Caco-2 (cell line): ENCODE measurements around the gene ZNF148. TPM values are rescaled to one million over a fixed set of nuclear protein-coding genes. Genes with fewer than 3 reads are reported as not detected.
"Not testable (repeated sequence)": the region's sequence is repeated elsewhere in the genome, so short reads cannot be mapped to it uniquely, and the experiment has no call there.

ENCODE experiments used
- BruUV-seq: library from RNA; stranded (reverse); fragments of 400-500 nt; replicated peaks from 2 replicates; lab custom pipeline; 2021; lab: Mats Ljungman, UMichigan
- CTCF ChIA-PET: fragments of 300-600 bp; sonication (Branson Sonifier 250); formaldehyde crosslinking; loops from one replicate; lab custom pipeline; 2022; ENCODE audit warnings: antibody characterized with exemption; lab: Charles Lee
- POLR2A ChIA-PET: fragments of 300-600 bp; sonication (Branson Sonifier 250); formaldehyde crosslinking; loops from one replicate; lab custom pipeline; 2022; ENCODE audit warnings: antibody characterized with exemption; lab: Charles Lee
- DNase-seq, 2 experiments: peaks; one replicate each; pipeline versions ENCODE4 v3.0.0 to v3.0.0-alpha.2; 2020 to 2022
- H3K27me3 ChIP-seq: replicated peaks from 2 replicates; pipeline ENCODE4 v1.6.0; 2011; ENCODE audit warnings: low read length; ENCODE audit not compliant: control insufficient read depth, insufficient read depth
- H3K36me3 ChIP-seq: 2 replicates; pipeline ENCODE4 v1.5.1; 2011; ENCODE audit warnings: low read length; ENCODE audit not compliant: control insufficient read depth, insufficient read depth
- H3K4me1 ChIP-seq: fragments of 250-450 bp; sonication (Bioruptor Pico); 2 replicates; pipeline ENCODE4 v1.5.1; 2020; ENCODE audit warnings: mild to moderate bottlenecking
- H3K4me3 ChIP-seq: 2 replicates; pipeline ENCODE4 v1.5.1; 2011; ENCODE audit warnings: low read depth, mild to moderate bottlenecking, control low read depth, low read length
- H3K9me3 ChIP-seq: fragments of 250-450 bp; sonication (Bioruptor Pico); 2 replicates; pipeline ENCODE4 v1.5.1; 2020; ENCODE audit warnings: mild to moderate bottlenecking, moderate library complexity
- H3K27ac Mint-ChIP-seq: one replicate; pipeline ENCODE4 v1.8.0; 2022; ENCODE audit warnings: mixed read lengths; ENCODE audit not compliant: unreplicated experiment
- H3K27me3 Mint-ChIP-seq: one replicate; pipeline ENCODE4 v1.8.0; 2022; ENCODE audit warnings: mixed read lengths; ENCODE audit not compliant: insufficient read depth, unreplicated experiment
- H3K36me3 Mint-ChIP-seq: one replicate; pipeline ENCODE4 v1.8.0; 2022; ENCODE audit warnings: mild to moderate bottlenecking, mixed read lengths; ENCODE audit not compliant: insufficient read depth, unreplicated experiment
- H3K4me1 Mint-ChIP-seq: one replicate; pipeline ENCODE4 v1.8.0; 2022; ENCODE audit warnings: low read depth, mixed read lengths; ENCODE audit not compliant: unreplicated experiment
- H3K4me3 Mint-ChIP-seq: one replicate; pipeline ENCODE4 v1.8.0; 2022; ENCODE audit warnings: mild to moderate bottlenecking, moderate library complexity, mixed read lengths; ENCODE audit not compliant: unreplicated experiment
- H3K9me3 Mint-ChIP-seq: one replicate; pipeline ENCODE4 v1.8.0; 2022; ENCODE audit warnings: mixed read lengths; ENCODE audit not compliant: unreplicated experiment
- CTCF ChIP-seq, 2 experiments: fragments of 200-600 bp in 1 of 2; IDR thresholded peaks; 1 replicate in 1 of 2; 2 replicates in 1 of 2; pipeline versions ENCODE4 v1.5.1 to v1.8.0; 2011 to 2022; ENCODE audit warnings: antibody characterized with exemption in 1 of 2, control low read depth in 1 of 2, inconsistent platforms in 1 of 2, low read depth in 1 of 2, low read length in 1 of 2, mild to moderate bottlenecking in 1 of 2, moderate library complexity in 1 of 2; ENCODE audit not compliant: insufficient read depth in 1 of 2, severe bottlenecking in 1 of 2, unreplicated experiment in 1 of 2
- intact Hi-C: fragments of 100-400 bp; cut with micrococcal nuclease; formaldehyde crosslinking; loops from one replicate; pipeline ENCODE4 v1.10.0; 2022; ENCODE audit not compliant: unreplicated experiment
- total RNA-seq: library from RNA; stranded (reverse); gene quantifications from 2 replicates; pipeline ENCODE4 v1.2.3, GENCODE V29; 2022

ZNF148 gene
- total RNA-seq, 1 experiment from 2014 or later: 33.3 TPM

GRCh38 chr3:125406070-125406469, 30.9 kb upstream of the ZNF148 start:
- H3K4me3 Mint-ChIP-seq: no peak overlapping the region

DNA sequence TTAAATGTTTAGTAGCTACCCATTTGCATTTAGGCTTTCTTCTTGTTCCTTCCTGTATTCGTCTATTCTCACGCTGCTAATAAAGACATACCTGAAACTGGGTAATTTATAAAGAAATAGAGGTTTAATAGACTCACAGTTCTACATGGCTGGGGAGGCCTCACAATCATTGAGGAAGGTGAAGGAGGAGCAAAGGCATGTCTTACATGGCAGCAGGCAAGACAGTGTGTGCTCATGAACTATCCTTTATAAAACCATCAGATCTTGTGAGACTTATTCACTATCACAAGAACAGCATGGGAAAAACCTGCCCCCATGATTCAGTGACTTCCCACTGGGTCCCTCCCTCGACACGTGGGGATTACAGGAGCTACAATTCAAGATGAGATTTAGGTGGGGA, 30.4 kb upstream of the ZNF148 start:
- CTCF ChIA-PET, BruUV-seq, intact Hi-C loops, H3K27me3 ChIP-seq, H3K36me3 Mint-ChIP-seq, H3K4me3 Mint-ChIP-seq, H3K4me3 ChIP-seq, H3K4me1 Mint-ChIP-seq, H3K27ac Mint-ChIP-seq, DNase-seq, H3K27me3 Mint-ChIP-seq, H3K9me3 ChIP-seq, H3K36me3 ChIP-seq, POLR2A ChIA-PET: not testable (repeated sequence)
- peaks cover 18% of the 10 kb centered on the region for H3K9me3 Mint-ChIP-seq
- peaks cover 10% of the 10 kb centered on the region for H3K4me1 ChIP-seq

More at GRCh38 chr3:125406070-125406469, 30.9 kb upstream of the ZNF148 start:
- Histone ChIP-seq H3K4me3 (no peak overlapping the region), H3K9me3 (no peaks in the 10 kb centered on the region), H3K27me3 (no peaks in the 10 kb centered on the region), H3K4me1 (peaks cover 7% of the 10 kb centered on the region), H3K36me3 (no peaks in the 10 kb centered on the region)
- POLR2A ChIA-PET: no interaction called here
- Mint-ChIP-seq H3K36me3 (no peaks in the 10 kb centered on the region), H3K27ac (no peak overlapping the region), H3K4me1 (peaks cover 2% of the 10 kb centered on the region), H3K9me3 (peaks cover 18% of the 10 kb centered on the region), H3K27me3 (no peaks in the 10 kb centered on the region)
- no peak for TF ChIP-seq CTCF (IDR thresholded peaks at IDR 0.05; ENCODE audit: insufficient read depth in 1 of 2, low read depth in 1 of 2, low read length in 1 of 2, severe bottlenecking in 1 of 2, unreplicated experiment in 1 of 2)
- CTCF ChIA-PET: interaction anchor here (0.7 kb wide), 1 partner anchor 14 kb away, joined by 12 read pairs; no protein-coding TSS in a partner anchor
- BruUV-seq: no TSS peak
- DNase-seq: no peak
- intact Hi-C loops: no loop called here

DNA sequence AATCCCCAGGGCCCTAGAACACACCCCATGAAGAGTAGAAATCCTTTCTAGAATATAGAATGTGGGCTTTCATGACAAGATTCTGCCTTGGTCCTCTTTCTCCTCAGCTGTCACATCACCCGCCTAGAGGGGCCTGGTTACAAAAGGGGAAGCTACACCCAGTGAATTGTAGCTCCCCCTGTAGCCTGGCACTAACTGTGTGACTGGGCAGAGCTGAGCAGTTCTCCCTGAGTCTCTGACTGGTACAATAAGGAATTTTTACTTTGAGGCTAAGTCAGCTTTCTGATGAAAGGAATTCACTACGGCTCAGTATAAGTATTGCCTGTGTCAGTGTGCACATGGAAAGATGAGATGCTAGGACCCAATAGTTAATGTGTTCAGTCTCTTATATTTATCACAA, 28.7 kb upstream of the ZNF148 start:
- Histone ChIP-seq H3K36me3 (no peaks in the 10 kb centered on the region), H3K4me1 (peaks cover 10% of the 10 kb centered on the region), H3K9me3 (no peaks in the 10 kb centered on the region), H3K27me3 (no peaks in the 10 kb centered on the region), H3K4me3 (no peak overlapping the region)
- Mint-ChIP-seq H3K27me3 (no peaks in the 10 kb centered on the region), H3K9me3 (peaks cover 18% of the 10 kb centered on the region), H3K36me3 (no peaks in the 10 kb centered on the region), H3K27ac (no peak overlapping the region), H3K4me1 (peaks cover 7% of the 10 kb centered on the region), H3K4me3 (no peak overlapping the region)
- no peak for DNase-seq
- ChIA-PET POLR2A (no interaction called here), CTCF (no interaction called here)
- intact Hi-C loops: no loop called here
- BruUV-seq: no TSS peak
- TF ChIP-seq CTCF (IDR thresholded peaks at IDR 0.05; ENCODE audit: insufficient read depth in 1 of 2, low read depth in 1 of 2, low read length in 1 of 2, severe bottlenecking in 1 of 2, unreplicated experiment in 1 of 2): no peak

DNA sequence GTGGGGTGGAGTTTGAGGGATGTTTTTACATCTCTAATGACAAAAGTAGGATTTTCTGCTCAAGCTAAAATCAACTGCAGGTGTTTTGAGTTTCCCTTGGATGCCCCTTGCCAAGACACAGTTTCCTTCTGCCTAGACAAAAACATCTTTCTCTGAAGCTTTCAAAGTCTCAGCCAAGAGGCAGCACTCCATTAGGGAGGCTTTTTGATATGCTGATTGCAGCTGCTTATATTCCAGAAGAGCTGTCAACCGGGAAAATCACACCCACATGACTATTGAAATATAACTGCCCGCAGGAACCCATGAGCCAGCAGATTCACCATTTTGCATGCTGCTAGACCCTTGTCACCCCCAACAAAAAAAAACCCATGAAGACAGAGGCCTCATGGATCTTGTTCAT, 27.5 kb upstream of the ZNF148 start:
- H3K27me3 ChIP-seq: no peaks in the 10 kb centered on the region
- no peaks in the 10 kb centered on the region for H3K9me3 ChIP-seq
- BruUV-seq: no TSS peak
- H3K4me3 ChIP-seq: no peak overlapping the region
- no peak for TF ChIP-seq CTCF (IDR thresholded peaks at IDR 0.05; ENCODE audit: insufficient read depth in 1 of 2, low read depth in 1 of 2, low read length in 1 of 2, severe bottlenecking in 1 of 2, unreplicated experiment in 1 of 2)
- H3K4me3 Mint-ChIP-seq: no peak overlapping the region
- ChIA-PET CTCF (no interaction called here), POLR2A (no interaction called here)
- no peaks in the 10 kb centered on the region for H3K27me3 Mint-ChIP-seq
- H3K9me3 Mint-ChIP-seq: peaks cover 18% of the 10 kb centered on the region
- H3K36me3 ChIP-seq: no peaks in the 10 kb centered on the region
- peaks cover 10% of the 10 kb centered on the region for H3K4me1 ChIP-seq
- H3K36me3 Mint-ChIP-seq: no peaks in the 10 kb centered on the region
- no peak for DNase-seq
- intact Hi-C loops: no loop called here
- peaks cover 7% of the 10 kb centered on the region for H3K4me1 Mint-ChIP-seq
- no peak overlapping the region for H3K27ac Mint-ChIP-seq
